ENCODE results near the gene MRPS18B. TPM values are rescaled to one million over a fixed set of nuclear protein-coding genes. Genes with fewer than 3 reads are reported as not detected.
A peak's percentile ranks its signal among the peaks of the same experiment; 100 is the strongest.

The MRPS18B gene
- total and polyA plus RNA-seq, 3 donors from 2014 or later: 36.1 to 54.5 (median 49.5) TPM

- H3K9me3 ChIP-seq: no peaks in the 10 kb centered on the region
- intact Hi-C loops (cut with DNase I; ENCODE audit: low total_unique reads): no loop called here
- TF ChIP-seq CTCF (IDR thresholded peaks at IDR 0.05) (no peak), POLR2A (IDR thresholded peaks at IDR 0.05) (no peak)
- DNase-seq: no peak
- H3K4me3 ChIP-seq: no peak overlapping the region
- no peaks in the 10 kb centered on the region for H3K36me3 ChIP-seq (ENCODE audit: low read depth, missing control alignments)
- H3K27ac ChIP-seq: peak overlapping the region in 1 of 2 donors; percentile 98
- H3K27me3 ChIP-seq: no peaks in the 10 kb centered on the region
- H3K4me1 ChIP-seq: peaks cover 29% of the 10 kb centered on the region
These were observed 4.2 kb upstream of the MRPS18B start for GRCh38 chr6:30613251-30614043.

- Histone ChIP-seq H3K9me3 (no peaks in the 10 kb centered on the region), H3K36me3 (ENCODE audit: low read depth, missing control alignments) (no peaks in the 10 kb centered on the region), H3K4me1 (peaks cover 36% of the 10 kb centered on the region), H3K27me3 (no peaks in the 10 kb centered on the region), H3K4me3 (peak overlapping the region; percentile 76 to 96), H3K27ac (peak overlapping the region; percentile 98 to 99)
- no peak for DNase-seq
- intact Hi-C loops (cut with DNase I; ENCODE audit: low total_unique reads): no loop called here
- TF ChIP-seq CTCF (IDR thresholded peaks at IDR 0.05): no peak
- no peak for TF ChIP-seq POLR2A (IDR thresholded peaks at IDR 0.05)
- WGBS, 2 donors: 10 to 13% methylated on average over 8 of the region's 8 CpGs
These were observed 3.4 kb upstream of the MRPS18B start for GRCh38 chr6:30614044-30614842.

- Histone ChIP-seq H3K27ac (peak overlapping the region; percentile 98 to 99), H3K4me3 (peak overlapping the region; percentile 76 to 96), H3K36me3 (ENCODE audit: low read depth, missing control alignments) (no peaks in the 10 kb centered on the region), H3K9me3 (no peaks in the 10 kb centered on the region), H3K27me3 (no peaks in the 10 kb centered on the region), H3K4me1 (peaks cover 31% of the 10 kb centered on the region)
- TF ChIP-seq POLR2A (IDR thresholded peaks at IDR 0.05) (peak; percentile 90), CTCF (IDR thresholded peaks at IDR 0.05) (no peak)
- WGBS, 2 donors: 0% methylated on average over 6 of the region's 6 CpGs
- DNase-seq: peak; percentile 95
- intact Hi-C loops (cut with DNase I; ENCODE audit: low total_unique reads): no loop called here
These were observed 2.8 kb upstream of the MRPS18B start for GRCh38 chr6:30614843-30615218.

- H3K27ac ChIP-seq: peak overlapping the region; percentile 98 to 99
- H3K4me3 ChIP-seq: peak overlapping the region; percentile 76 to 96
- DNase-seq: no peak
- H3K27me3 ChIP-seq: no peaks in the 10 kb centered on the region
- TF ChIP-seq POLR2A (IDR thresholded peaks at IDR 0.05): no peak
- no peak for TF ChIP-seq CTCF (IDR thresholded peaks at IDR 0.05)
- H3K36me3 ChIP-seq (ENCODE audit: low read depth, missing control alignments): no peaks in the 10 kb centered on the region
- H3K9me3 ChIP-seq: no peaks in the 10 kb centered on the region
- peaks cover 30% of the 10 kb centered on the region for H3K4me1 ChIP-seq
- 0 to 1% methylated on average over 10 of the region's 10 CpGs for WGBS, 2 donors
- intact Hi-C loops (cut with DNase I; ENCODE audit: low total_unique reads): no loop called here
These were observed 2.3 kb upstream of the MRPS18B start for GRCh38 chr6:30615219-30615957.
